ENCODE results near the gene ZNF274. TPM values are rescaled to one million over a fixed set of nuclear protein-coding genes. Genes with fewer than 3 reads are reported as not detected.

ZNF274 gene
- total RNA-seq, 4 donors from 2014 or later, result 18.7 to 27.8 (median 22.8) TPM

GRCh38 chr19:58166268-58166667 is 16.6 kb upstream of the ZNF274 start:
- H3K27me3 ChIP-seq, result no peaks in the 10 kb centered on the region
- H3K36me3 ChIP-seq, result no peaks in the 10 kb centered on the region
- no peak overlapping the region for H3K27ac ChIP-seq (replicated peaks in 1 of 4)
- intact Hi-C loops (cut with DNase I), result no loop called here
- H3K4me1 ChIP-seq, result no peaks in the 10 kb centered on the region
- DNase-seq (ENCODE audit: extremely low spot score), result no peak
- TF ChIP-seq CTCF (IDR thresholded peaks at IDR 0.05), result no peak
- no peak for TF ChIP-seq EP300 (IDR thresholded peaks at IDR 0.05)
- TF ChIP-seq POLR2A (IDR thresholded peaks at IDR 0.05; ENCODE audit: low read depth), result no peak
- TF ChIP-seq POLR2AphosphoS5 (IDR thresholded peaks at IDR 0.05), result no peak
- 88% methylated on average over 1 of the region's 1 CpG for WGBS
- peaks cover 16 to 98% (median 95%) of the 10 kb centered on the region in 4 donors for H3K9me3 ChIP-seq
- H3K4me3 ChIP-seq, result no peak overlapping the region

DNA sequence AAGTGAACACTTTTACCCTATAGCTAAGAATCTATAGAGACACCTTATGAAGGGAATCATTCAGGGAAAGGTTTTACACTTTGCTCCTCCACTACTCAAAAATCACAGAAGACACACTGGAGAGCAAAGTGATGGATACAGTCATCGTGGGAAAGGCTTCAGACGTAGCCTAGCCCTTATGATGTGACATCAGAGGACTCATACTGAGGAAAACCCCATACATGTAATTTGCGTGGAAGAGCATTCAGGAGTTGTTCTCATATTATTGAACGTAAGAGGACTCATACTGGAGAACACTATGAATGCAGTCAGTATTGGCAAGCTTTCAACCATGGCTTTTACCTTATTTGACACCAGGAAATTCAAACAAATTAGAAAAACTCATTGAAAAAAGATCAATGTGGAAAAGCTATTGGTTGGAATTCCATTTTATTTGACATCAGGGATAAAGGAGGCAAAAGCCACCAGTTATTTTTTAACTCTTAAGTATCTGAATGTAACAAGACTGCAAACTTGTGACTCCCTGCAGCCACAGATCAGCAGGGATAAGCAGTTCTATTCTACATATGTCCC is 16.1 kb upstream of the ZNF274 start:
- Histone ChIP-seq H3K4me3 (no peak overlapping the region), H3K27ac (replicated peaks in 1 of 4) (no peak overlapping the region), H3K27me3 (no peaks in the 10 kb centered on the region), H3K4me1 (no peaks in the 10 kb centered on the region), H3K36me3 (no peaks in the 10 kb centered on the region), H3K9me3 (peaks cover 16 to 100% (median 96%) of the 10 kb centered on the region in 4 donors)
- WGBS, result 73% methylated on average over 4 of the region's 4 CpGs
- DNase-seq (ENCODE audit: extremely low spot score), result no peak
- no peak for TF ChIP-seq POLR2AphosphoS5 (IDR thresholded peaks at IDR 0.05)
- TF ChIP-seq EP300 (IDR thresholded peaks at IDR 0.05), result no peak
- no peak for TF ChIP-seq CTCF (IDR thresholded peaks at IDR 0.05)
- TF ChIP-seq POLR2A (IDR thresholded peaks at IDR 0.05; ENCODE audit: low read depth), result no peak
- intact Hi-C loops (cut with DNase I), result no loop called here

GRCh38 chr19:58170860-58171259 is 12.0 kb upstream of the ZNF274 start:
- intact Hi-C loops (cut with DNase I), result no loop called here

GRCh38 chr19:58181902-58182576 is 822 bp upstream of the ZNF274 start:
- H3K27ac ChIP-seq (replicated peaks in 1 of 4), result peak overlapping the region; percentile 96
- H3K36me3 ChIP-seq, result peaks cover 40 to 59% (median 49%) of the 10 kb centered on the region in 4 donors
- TF ChIP-seq CTCF (IDR thresholded peaks at IDR 0.05) (peak; percentile 7 to 33 (median 15)), POLR2A (IDR thresholded peaks at IDR 0.05; ENCODE audit: low read depth) (no peak)
- H3K4me1 ChIP-seq, result peaks cover 0 to 28% (median 0%) of the 10 kb centered on the region in 4 donors
- H3K27me3 ChIP-seq, result no peaks in the 10 kb centered on the region
- WGBS, result 49% methylated on average over 4 of the region's 4 CpGs
- intact Hi-C loops (cut with DNase I), result loop anchor here (10.0 kb wide), 1 partner anchor 93 kb away; the partner anchor contains the start of gene ZNF8
- no peak for DNase-seq (ENCODE audit: extremely low spot score)
- H3K4me3 ChIP-seq, result peak overlapping the region; percentile 78 to 98 (median 87)
- H3K9me3 ChIP-seq, result peaks cover 19 to 100% (median 98%) of the 10 kb centered on the region in 4 donors

More at GRCh38 chr19:58170860-58171259, 12.0 kb upstream of the ZNF274 start:
- no peak for TF ChIP-seq POLR2AphosphoS5 (IDR thresholded peaks at IDR 0.05)
- TF ChIP-seq POLR2A (IDR thresholded peaks at IDR 0.05; ENCODE audit: low read depth), result no peak
- TF ChIP-seq CTCF (IDR thresholded peaks at IDR 0.05), result no peak
- no peak for TF ChIP-seq EP300 (IDR thresholded peaks at IDR 0.05)
- no peaks in the 10 kb centered on the region for H3K36me3 ChIP-seq
- H3K4me3 ChIP-seq, result no peak overlapping the region
- no peak for DNase-seq (ENCODE audit: extremely low spot score)
- H3K27ac ChIP-seq (replicated peaks in 1 of 4), result no peak overlapping the region
- H3K9me3 ChIP-seq, result peaks cover 9 to 99% (median 96%) of the 10 kb centered on the region in 4 donors
- H3K4me1 ChIP-seq, result no peaks in the 10 kb centered on the region
- WGBS, result 50% methylated on average over 1 of the region's 1 CpG
- no peaks in the 10 kb centered on the region for H3K27me3 ChIP-seq

All from esophagus muscularis mucosa (tissue), 4 donors.